Hepatocyte (in vitro differentiated cells): ENCODE measurements around the gene MPND. TPM values are rescaled to one million over a fixed set of nuclear protein-coding genes. Genes with fewer than 3 reads are reported as not detected.

Experiments
- DNase-seq: peaks from one replicate; pipeline ENCODE4 v3.0.0-alpha.2; 2016; ENCODE audit warnings: low spot score
- H2AFZ ChIP-seq: fragments of 200-600 bp; sonication (generic); 2 replicates; pipeline ENCODE4 v1.6.0; 2016; ENCODE audit warnings: antibody characterized with exemption, mild to moderate bottlenecking
- H3K27ac ChIP-seq: fragments of 200-600 bp; sonication (generic); 2 replicates; pipeline ENCODE4 v1.5.1; 2016; ENCODE audit warnings: mild to moderate bottlenecking
- H3K27me3 ChIP-seq: fragments of 200-600 bp; sonication (generic); 2 replicates; pipeline ENCODE4 v1.6.1; 2016
- H3K36me3 ChIP-seq: fragments of 200-600 bp; sonication (generic); replicated peaks from 2 replicates; pipeline ENCODE4 v1.5.1; 2016; ENCODE audit warnings: low read depth; ENCODE audit not compliant: insufficient read depth
- H3K4me1 ChIP-seq: fragments of 200-600 bp; sonication (generic); 2 replicates; pipeline ENCODE4 v1.5.1; 2016; ENCODE audit warnings: mild to moderate bottlenecking, moderate library complexity; ENCODE audit not compliant: insufficient read depth
- H3K4me2 ChIP-seq: fragments of 200-600 bp; sonication (generic); 2 replicates; pipeline ENCODE4 v1.6.0; 2016
- H3K4me3 ChIP-seq: fragments of 200-600 bp; sonication (generic); 2 replicates; pipeline ENCODE4 v1.5.1; 2016; ENCODE audit warnings: mild to moderate bottlenecking
- H3K79me2 ChIP-seq: fragments of 200-600 bp; sonication (generic); 2 replicates; pipeline ENCODE4 v1.6.0; 2017; ENCODE audit warnings: mild to moderate bottlenecking
- H3K9me2 ChIP-seq: fragments of 200-600 bp; sonication (generic); replicated peaks from 2 replicates; pipeline ENCODE4 v1.6.0; 2017; ENCODE audit warnings: mild to moderate bottlenecking; ENCODE audit not compliant: insufficient read depth
- H3K9me3 ChIP-seq: fragments of 200-600 bp; sonication (generic); 2 replicates; pipeline ENCODE4 v1.5.1; 2016; ENCODE audit warnings: low read depth, mild to moderate bottlenecking
- H4K20me1 ChIP-seq: fragments of 200-600 bp; sonication (generic); 2 replicates; pipeline ENCODE4 v1.6.0; 2016; ENCODE audit warnings: mild to moderate bottlenecking; ENCODE audit not compliant: insufficient read depth, poor library complexity, severe bottlenecking
- CTCF ChIP-seq: fragments of 200-600 bp; sonication (generic); IDR thresholded peaks from 2 replicates; pipeline ENCODE4 v1.5.1; 2016; ENCODE audit warnings: antibody characterized with exemption, mild to moderate bottlenecking; ENCODE audit not compliant: poor library complexity
- EZH2 ChIP-seq: fragments of 200-600 bp; sonication (generic); IDR thresholded peaks from 2 replicates; pipeline ENCODE4 v1.6.1; 2016; ENCODE audit warnings: antibody characterized with exemption, mild to moderate bottlenecking, borderline replicate concordance
- EZH2phosphoT487 ChIP-seq: fragments of 200-600 bp; sonication (generic); IDR thresholded peaks from one replicate; pipeline ENCODE4 v1.6.1; 2018; ENCODE audit warnings: antibody characterized with exemption, mild to moderate bottlenecking, low read depth, moderate library complexity; ENCODE audit not compliant: unreplicated experiment, severe bottlenecking
- WGBS: methylation state at CpG from one replicate; pipeline ENCODE4 v1.1.6; 2016; ENCODE audit warnings: low lambda C conversion rate; ENCODE audit errors: missing lambda C conversion rate; 5-methylcytosine and 5-hydroxymethylcytosine counted together
- polyA plus RNA-seq: library from polyadenylated mRNA; unstranded; fragments of >200 nt; fragmentation: Nextera tagmentation; extraction: Ambion mirVana; gene quantifications from 2 replicates; pipeline ENCODE4 v1.2.1, GENCODE V29; 2016
- total RNA-seq: library from RNA; depleted of rRNA; stranded (reverse); fragments of >200 nt; gene quantifications from 2 replicates; pipeline ENCODE4 v1.2.3, GENCODE V29; 2014

Gene MPND
- total and polyA plus RNA-seq, 2 experiments from 2014 or later: 16.6 to 21.9 TPM

- no peak for TF ChIP-seq EZH2phosphoT487
- no peak for TF ChIP-seq EZH2
- TF ChIP-seq CTCF: no peak
- Histone ChIP-seq H3K4me1 (peaks cover 18% of the 10 kb centered on the region), H3K4me2 (no peak overlapping the region), H3K4me3 (no peak overlapping the region), H3K36me3 (no peaks in the 10 kb centered on the region), H3K27ac (no peak overlapping the region), H2AFZ (no peak overlapping the region), H4K20me1 (peaks cover 18% of the 10 kb centered on the region), H3K79me2 (peaks cover 53% of the 10 kb centered on the region), H3K9me2 (no peaks in the 10 kb centered on the region), H3K27me3 (no peaks in the 10 kb centered on the region), H3K9me3 (no peaks in the 10 kb centered on the region)
- DNase-seq: no peak
- WGBS: 96% methylated on average over 16 of the region's 16 CpGs
Observed at GRCh38 chr19:4366666-4367335, 23.4 kb downstream of the MPND start.

- no peak for DNase-seq
- no peaks in the 10 kb centered on the region for H3K9me2 ChIP-seq
- 96% methylated on average over 10 of the region's 10 CpGs for WGBS
- no peaks in the 10 kb centered on the region for H3K36me3 ChIP-seq
- no peak overlapping the region for H3K4me2 ChIP-seq
- H3K79me2 ChIP-seq: peaks cover 58% of the 10 kb centered on the region
- no peaks in the 10 kb centered on the region for H3K9me3 ChIP-seq
- H3K4me3 ChIP-seq: no peak overlapping the region
- H3K27ac ChIP-seq: no peak overlapping the region
- H2AFZ ChIP-seq: no peak overlapping the region
- no peak for TF ChIP-seq EZH2
- TF ChIP-seq EZH2phosphoT487: no peak
- TF ChIP-seq CTCF: no peak
- H4K20me1 ChIP-seq: peaks cover 18% of the 10 kb centered on the region
- H3K27me3 ChIP-seq: no peaks in the 10 kb centered on the region
- H3K4me1 ChIP-seq: peaks cover 18% of the 10 kb centered on the region
Observed at GRCh38 chr19:4367336-4367723, 24.0 kb downstream of the MPND start.

- H3K27me3 ChIP-seq: no peaks in the 10 kb centered on the region
- no peak overlapping the region for H3K4me3 ChIP-seq
- H4K20me1 ChIP-seq: peaks cover 18% of the 10 kb centered on the region
- DNase-seq: no peak
- H3K27ac ChIP-seq: no peak overlapping the region
- no peaks in the 10 kb centered on the region for H3K36me3 ChIP-seq
- no peaks in the 10 kb centered on the region for H3K9me3 ChIP-seq
- H3K4me2 ChIP-seq: no peak overlapping the region
- peaks cover 22% of the 10 kb centered on the region for H3K4me1 ChIP-seq
- TF ChIP-seq EZH2: no peak
- H2AFZ ChIP-seq: no peak overlapping the region
- no peaks in the 10 kb centered on the region for H3K9me2 ChIP-seq
- H3K79me2 ChIP-seq: peaks cover 62% of the 10 kb centered on the region
- WGBS: 93% methylated on average over 13 of the region's 13 CpGs
Observed at GRCh38 chr19:4367781-4368127, 24.4 kb downstream of the MPND start.

- H3K27ac ChIP-seq: peak overlapping the region; percentile 81
- no peaks in the 10 kb centered on the region for H3K27me3 ChIP-seq
- H3K4me1 ChIP-seq: peaks cover 23% of the 10 kb centered on the region
- TF ChIP-seq EZH2: no peak
- TF ChIP-seq EZH2phosphoT487: no peak
- no peak for TF ChIP-seq CTCF
- no peaks in the 10 kb centered on the region for H3K9me2 ChIP-seq
- 79% methylated on average over 18 of the region's 19 CpGs for WGBS
- no peaks in the 10 kb centered on the region for H3K36me3 ChIP-seq
- H3K4me3 ChIP-seq: no peak overlapping the region
- no peak overlapping the region for H3K4me2 ChIP-seq
- no peaks in the 10 kb centered on the region for H3K9me3 ChIP-seq
- no peak overlapping the region for H2AFZ ChIP-seq
- peaks cover 68% of the 10 kb centered on the region for H3K79me2 ChIP-seq
- DNase-seq: no peak
- H4K20me1 ChIP-seq: peaks cover 18% of the 10 kb centered on the region
Observed at GRCh38 chr19:4368128-4368820, 24.9 kb downstream of the MPND start.
